Stimulated activated naive B cell treated with anti-CD40 and anti-IgM and Interleukin-4, amounts not matched to agents 10 μg/mL and 1 μg/mL and 100 μg/mL, for 72 hours (primary cell): ENCODE data around the gene NLRC3.

ENCODE experiments used
- ATAC-seq, 2 donors: fragments of 150-1000 bp; cut with Tn5 transposase; replicated peaks; 2 replicates each; pipeline ENCODE4 v1.10.0; 2021; ENCODE audit warnings: moderate library complexity in 1 of 2
- DNase-seq: peaks from one replicate; pipeline ENCODE4 v3.0.0; 2021
- H3K27ac Mint-ChIP-seq: one replicate; pipeline ENCODE4 v1.8.0; 2022; ENCODE audit warnings: mild to moderate bottlenecking, mixed read lengths
- H3K27me3 Mint-ChIP-seq, 2 donors: one replicate each; pipeline ENCODE4 v1.8.0; 2022; ENCODE audit warnings: mixed read lengths in 2 of 2
- H3K36me3 Mint-ChIP-seq, 2 donors: one replicate each; pipeline ENCODE4 v1.8.0; 2022; ENCODE audit warnings: mixed read lengths in 2 of 2, mild to moderate bottlenecking in 1 of 2
- H3K4me1 Mint-ChIP-seq, 2 donors: one replicate each; pipeline ENCODE4 v1.8.0; 2022; ENCODE audit warnings: mixed read lengths in 2 of 2, mild to moderate bottlenecking in 1 of 2
- H3K4me3 Mint-ChIP-seq, 2 donors: one replicate each; pipeline ENCODE4 v1.8.0; 2022; ENCODE audit warnings: mild to moderate bottlenecking in 2 of 2, mixed read lengths in 2 of 2, moderate library complexity in 1 of 2
- H3K9me3 Mint-ChIP-seq, 2 donors: one replicate each; pipeline ENCODE4 v1.8.0; 2022; ENCODE audit warnings: mixed read lengths in 2 of 2, mild to moderate bottlenecking in 1 of 2

The NLRC3 gene

GRCh38 chr16:3562914-3563480, 14.2 kb downstream of the NLRC3 start:
- no peaks in the 10 kb centered on the region for H3K27me3 Mint-ChIP-seq
- H3K9me3 Mint-ChIP-seq: no peaks in the 10 kb centered on the region
- ATAC-seq: no peak
- H3K4me3 Mint-ChIP-seq: no peak overlapping the region
- no peaks in the 10 kb centered on the region for H3K4me1 Mint-ChIP-seq
- peaks cover 14 to 24% of the 10 kb centered on the region in 2 donors for H3K36me3 Mint-ChIP-seq
- DNase-seq: no peak
- H3K27ac Mint-ChIP-seq: no peak overlapping the region

- ATAC-seq (no peak), DNase-seq (no peak)
- H3K36me3 Mint-ChIP-seq: peaks cover 22 to 36% of the 10 kb centered on the region in 2 donors
- H3K9me3 Mint-ChIP-seq: no peaks in the 10 kb centered on the region
- H3K4me3 Mint-ChIP-seq: no peak overlapping the region
- no peaks in the 10 kb centered on the region for H3K27me3 Mint-ChIP-seq
- no peak overlapping the region for H3K27ac Mint-ChIP-seq
- H3K4me1 Mint-ChIP-seq: no peaks in the 10 kb centered on the region
These were observed 15.6 kb downstream of the NLRC3 start for GRCh38 chr16:3561626-3562025.

GRCh38 chr16:3554351-3554928, 22.8 kb downstream of the NLRC3 start:
- peaks cover 13% of the 10 kb centered on the region in 2 donors for H3K9me3 Mint-ChIP-seq
- peaks cover 11 to 18% of the 10 kb centered on the region in 2 donors for H3K4me1 Mint-ChIP-seq
- H3K4me3 Mint-ChIP-seq: no peak overlapping the region
- no peak for ATAC-seq
- H3K27me3 Mint-ChIP-seq: no peaks in the 10 kb centered on the region
- peaks cover 38 to 51% of the 10 kb centered on the region in 2 donors for H3K36me3 Mint-ChIP-seq
- no peak overlapping the region for H3K27ac Mint-ChIP-seq
- DNase-seq: no peak

- ATAC-seq (no peak), DNase-seq (no peak)
- no peak overlapping the region for H3K4me3 Mint-ChIP-seq
- H3K9me3 Mint-ChIP-seq: peaks cover 13% of the 10 kb centered on the region in 2 donors
- H3K4me1 Mint-ChIP-seq: peaks cover 22 to 29% of the 10 kb centered on the region in 2 donors
- H3K27me3 Mint-ChIP-seq: no peaks in the 10 kb centered on the region
- H3K27ac Mint-ChIP-seq: no peak overlapping the region
- H3K36me3 Mint-ChIP-seq: peaks cover 45 to 56% of the 10 kb centered on the region in 2 donors
These were observed 23.9 kb downstream of the NLRC3 start for GRCh38 chr16:3553138-3553923.

GRCh38 chr16:3550851-3551847, 26.1 kb downstream of the NLRC3 start:
- Mint-ChIP-seq H3K27ac (no peak overlapping the region), H3K4me3 (no peak overlapping the region), H3K27me3 (no peaks in the 10 kb centered on the region), H3K36me3 (peaks cover 34 to 50% of the 10 kb centered on the region in 2 donors), H3K9me3 (peaks cover 13% of the 10 kb centered on the region in 2 donors), H3K4me1 (peaks cover 41% of the 10 kb centered on the region in 2 donors)
- ATAC-seq (no peak), DNase-seq (no peak)

GRCh38 chr16:3549906-3550305, 27.3 kb downstream of the NLRC3 start:
- Mint-ChIP-seq H3K27ac (peak overlapping the region; percentile 56), H3K36me3 (peaks cover 38 to 55% of the 10 kb centered on the region in 2 donors)
- ATAC-seq: no peak

GRCh38 chr16:3548859-3549258, 28.3 kb downstream of the NLRC3 start:
- Mint-ChIP-seq H3K4me3 (no peak overlapping the region), H3K4me1 (peaks cover 44 to 48% of the 10 kb centered on the region in 2 donors), H3K36me3 (peaks cover 36 to 52% of the 10 kb centered on the region in 2 donors), H3K27me3 (no peaks in the 10 kb centered on the region), H3K9me3 (peaks cover 13% of the 10 kb centered on the region in 2 donors), H3K27ac (peak overlapping the region; percentile 52)
- no peak for DNase-seq
- peak; percentile 14 to 16 for ATAC-seq

More at GRCh38 chr16:3549906-3550305, 27.3 kb downstream of the NLRC3 start:
- DNase-seq: no peak
- Mint-ChIP-seq H3K4me3 (no peak overlapping the region), H3K27me3 (no peaks in the 10 kb centered on the region), H3K4me1 (peaks cover 44 to 48% of the 10 kb centered on the region in 2 donors), H3K9me3 (peaks cover 13% of the 10 kb centered on the region in 2 donors)

- no peaks in the 10 kb centered on the region for H3K27me3 Mint-ChIP-seq
- H3K36me3 Mint-ChIP-seq: peaks cover 35 to 51% of the 10 kb centered on the region in 2 donors
- ATAC-seq (peak; percentile 99), DNase-seq (peak; percentile 61)
- H3K27ac Mint-ChIP-seq: peak overlapping the region; percentile 84
- peaks cover 44 to 48% of the 10 kb centered on the region in 2 donors for H3K4me1 Mint-ChIP-seq
- H3K9me3 Mint-ChIP-seq: peaks cover 13% of the 10 kb centered on the region in 2 donors
- peak overlapping the region; percentile 12 to 50 for H3K4me3 Mint-ChIP-seq
These were observed 28.8 kb downstream of the NLRC3 start for GRCh38 chr16:3548445-3548844.

GRCh38 chr16:3546986-3547682, 30.1 kb downstream of the NLRC3 start:
- DNase-seq (no peak), ATAC-seq (peak in 1 of 2 donors; percentile 18)
- peaks cover 44 to 48% of the 10 kb centered on the region in 2 donors for H3K4me1 Mint-ChIP-seq
- H3K9me3 Mint-ChIP-seq: peaks cover 12 to 13% of the 10 kb centered on the region in 2 donors
- no peak overlapping the region for H3K4me3 Mint-ChIP-seq
- no peaks in the 10 kb centered on the region for H3K27me3 Mint-ChIP-seq
- H3K27ac Mint-ChIP-seq: peak overlapping the region; percentile 70
- peaks cover 33 to 49% of the 10 kb centered on the region in 2 donors for H3K36me3 Mint-ChIP-seq

- ATAC-seq (no peak), DNase-seq (no peak)
- Mint-ChIP-seq H3K9me3 (no peaks in the 10 kb centered on the region), H3K36me3 (peaks cover 8 to 23% of the 10 kb centered on the region in 2 donors), H3K4me1 (peaks cover 13 to 21% of the 10 kb centered on the region in 2 donors), H3K27me3 (no peaks in the 10 kb centered on the region), H3K4me3 (no peak overlapping the region), H3K27ac (no peak overlapping the region)
These were observed 34.4 kb downstream of the NLRC3 start for GRCh38 chr16:3542601-3543373.

- Mint-ChIP-seq H3K27me3 (no peaks in the 10 kb centered on the region), H3K27ac (no peak overlapping the region), H3K9me3 (no peaks in the 10 kb centered on the region), H3K36me3 (peaks cover 8 to 18% of the 10 kb centered on the region in 2 donors), H3K4me1 (peaks cover 8 to 12% of the 10 kb centered on the region in 2 donors), H3K4me3 (no peak overlapping the region)
- ATAC-seq (no peak), DNase-seq (no peak)
These were observed 35.6 kb downstream of the NLRC3 start for GRCh38 chr16:3541527-3542155.

GRCh38 chr16:3538222-3538621, 39.0 kb downstream of the NLRC3 start:
- Mint-ChIP-seq H3K27ac (no peak overlapping the region), H3K36me3 (peaks cover 23 to 28% of the 10 kb centered on the region in 2 donors), H3K4me3 (no peak overlapping the region), H3K9me3 (no peaks in the 10 kb centered on the region), H3K27me3 (no peaks in the 10 kb centered on the region), H3K4me1 (peaks cover 12 to 19% of the 10 kb centered on the region in 2 donors)
- DNase-seq: no peak
- ATAC-seq: no peak
